WI38 (cell line): ENCODE measurements around the gene YOD1.

ENCODE experiments used
- H3K4me3 ChIP-seq: 2 replicates; pipeline ENCODE4 v1.5.1; 2011; ENCODE audit warnings: low read depth, mild to moderate bottlenecking, control low read depth, low read length
- TF ChIP-seq, protein P1 (sequence below): IDR thresholded peaks from 2 replicates; pipeline ENCODE4 v1.5.1; 2012; ENCODE audit warnings: low read depth, mild to moderate bottlenecking, control low read depth, low read length

Gene YOD1

DNA sequence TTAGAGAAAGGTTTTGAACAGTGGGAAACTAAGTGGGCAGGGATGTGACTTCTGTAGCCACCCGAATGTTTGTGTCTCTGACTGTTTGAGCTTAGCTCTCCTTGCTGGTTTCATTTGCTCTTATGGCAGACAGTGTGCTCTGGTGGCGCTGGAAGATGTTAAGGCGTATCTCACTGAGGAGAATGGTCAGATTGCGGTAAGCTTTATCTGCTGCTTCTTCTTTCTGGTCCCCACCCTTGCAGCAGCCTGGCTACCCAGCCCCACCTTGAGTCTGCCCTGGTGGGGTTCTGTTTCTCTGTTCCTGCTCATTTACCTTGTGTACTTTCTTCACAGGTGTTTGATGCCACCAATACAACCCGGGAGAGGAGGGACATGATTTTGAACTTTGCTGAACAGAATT is 12.0 kb upstream of the YOD1 start:
- TF ChIP-seq, protein P1, sequence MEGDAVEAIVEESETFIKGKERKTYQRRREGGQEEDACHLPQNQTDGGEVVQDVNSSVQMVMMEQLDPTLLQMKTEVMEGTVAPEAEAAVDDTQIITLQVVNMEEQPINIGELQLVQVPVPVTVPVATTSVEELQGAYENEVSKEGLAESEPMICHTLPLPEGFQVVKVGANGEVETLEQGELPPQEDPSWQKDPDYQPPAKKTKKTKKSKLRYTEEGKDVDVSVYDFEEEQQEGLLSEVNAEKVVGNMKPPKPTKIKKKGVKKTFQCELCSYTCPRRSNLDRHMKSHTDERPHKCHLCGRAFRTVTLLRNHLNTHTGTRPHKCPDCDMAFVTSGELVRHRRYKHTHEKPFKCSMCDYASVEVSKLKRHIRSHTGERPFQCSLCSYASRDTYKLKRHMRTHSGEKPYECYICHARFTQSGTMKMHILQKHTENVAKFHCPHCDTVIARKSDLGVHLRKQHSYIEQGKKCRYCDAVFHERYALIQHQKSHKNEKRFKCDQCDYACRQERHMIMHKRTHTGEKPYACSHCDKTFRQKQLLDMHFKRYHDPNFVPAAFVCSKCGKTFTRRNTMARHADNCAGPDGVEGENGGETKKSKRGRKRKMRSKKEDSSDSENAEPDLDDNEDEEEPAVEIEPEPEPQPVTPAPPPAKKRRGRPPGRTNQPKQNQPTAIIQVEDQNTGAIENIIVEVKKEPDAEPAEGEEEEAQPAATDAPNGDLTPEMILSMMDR, result no peak

DNA sequence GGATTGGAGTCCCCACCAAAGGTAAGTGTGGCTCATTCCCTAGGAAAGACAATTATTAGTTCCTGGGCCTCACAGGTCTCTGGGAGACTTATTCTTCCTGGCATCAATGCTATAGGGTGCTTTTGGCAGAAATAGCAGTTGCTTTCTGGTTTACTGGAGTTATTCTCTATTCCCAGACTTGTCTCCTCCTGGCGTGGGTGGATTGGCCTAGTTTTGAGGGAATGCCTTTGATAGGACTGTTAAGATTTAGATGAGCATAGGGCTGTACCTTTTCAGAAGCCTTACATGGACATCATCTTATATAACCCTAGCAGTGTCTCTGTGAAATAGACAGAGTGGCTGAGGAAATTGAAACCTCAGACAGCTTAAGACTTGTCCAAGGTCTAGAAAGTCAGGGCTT is 11.1 kb upstream of the YOD1 start:
- TF ChIP-seq, protein P1, result no peak
- no peak overlapping the region for H3K4me3 ChIP-seq

More for the DNA sequence above, 12.0 kb upstream of the YOD1 start:
- no peak overlapping the region for H3K4me3 ChIP-seq

DNA sequence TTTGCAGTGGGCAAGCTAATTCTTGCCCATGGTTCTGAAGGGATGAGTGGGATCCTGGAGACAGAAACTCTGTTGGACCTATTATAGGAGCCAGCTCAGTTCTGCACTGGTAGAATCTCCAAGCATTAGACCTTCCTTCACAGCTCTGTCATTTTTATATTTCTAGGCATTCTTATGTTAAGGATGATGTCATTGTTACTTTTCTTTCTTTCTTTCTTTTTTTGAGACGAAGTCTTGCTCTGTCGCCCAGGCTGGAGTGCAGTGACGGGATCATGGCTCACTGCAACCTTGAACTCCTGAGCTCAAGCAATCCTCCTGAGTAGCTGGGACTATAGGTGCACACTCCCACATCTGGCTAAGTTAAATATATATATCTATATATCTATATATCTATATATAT is 9.6 kb upstream of the YOD1 start:
- H3K4me3 ChIP-seq, result no peak overlapping the region
- TF ChIP-seq, protein P1, result no peak

DNA sequence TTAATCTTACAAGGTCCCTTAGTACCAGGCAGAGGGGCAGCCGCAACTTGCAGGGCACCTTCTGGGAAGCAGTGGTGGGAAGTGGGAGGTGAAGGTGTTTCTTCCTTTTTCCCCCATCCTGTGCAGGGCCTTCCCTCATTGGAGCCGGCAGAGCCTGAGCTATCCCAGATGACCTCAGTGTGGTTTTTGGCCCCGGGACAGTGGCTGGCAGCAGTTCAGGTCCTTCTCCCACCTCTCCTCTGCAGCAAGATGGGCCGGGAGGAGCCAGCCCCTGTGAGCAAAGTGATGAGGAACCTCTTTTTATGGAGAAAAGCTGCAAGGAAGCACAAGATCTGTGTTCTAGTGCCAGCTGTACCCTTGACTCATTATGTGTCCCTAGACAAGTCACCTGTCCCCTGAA is 8.9 kb upstream of the YOD1 start:
- H3K4me3 ChIP-seq, result no peak overlapping the region
- TF ChIP-seq, protein P1, result no peak

DNA sequence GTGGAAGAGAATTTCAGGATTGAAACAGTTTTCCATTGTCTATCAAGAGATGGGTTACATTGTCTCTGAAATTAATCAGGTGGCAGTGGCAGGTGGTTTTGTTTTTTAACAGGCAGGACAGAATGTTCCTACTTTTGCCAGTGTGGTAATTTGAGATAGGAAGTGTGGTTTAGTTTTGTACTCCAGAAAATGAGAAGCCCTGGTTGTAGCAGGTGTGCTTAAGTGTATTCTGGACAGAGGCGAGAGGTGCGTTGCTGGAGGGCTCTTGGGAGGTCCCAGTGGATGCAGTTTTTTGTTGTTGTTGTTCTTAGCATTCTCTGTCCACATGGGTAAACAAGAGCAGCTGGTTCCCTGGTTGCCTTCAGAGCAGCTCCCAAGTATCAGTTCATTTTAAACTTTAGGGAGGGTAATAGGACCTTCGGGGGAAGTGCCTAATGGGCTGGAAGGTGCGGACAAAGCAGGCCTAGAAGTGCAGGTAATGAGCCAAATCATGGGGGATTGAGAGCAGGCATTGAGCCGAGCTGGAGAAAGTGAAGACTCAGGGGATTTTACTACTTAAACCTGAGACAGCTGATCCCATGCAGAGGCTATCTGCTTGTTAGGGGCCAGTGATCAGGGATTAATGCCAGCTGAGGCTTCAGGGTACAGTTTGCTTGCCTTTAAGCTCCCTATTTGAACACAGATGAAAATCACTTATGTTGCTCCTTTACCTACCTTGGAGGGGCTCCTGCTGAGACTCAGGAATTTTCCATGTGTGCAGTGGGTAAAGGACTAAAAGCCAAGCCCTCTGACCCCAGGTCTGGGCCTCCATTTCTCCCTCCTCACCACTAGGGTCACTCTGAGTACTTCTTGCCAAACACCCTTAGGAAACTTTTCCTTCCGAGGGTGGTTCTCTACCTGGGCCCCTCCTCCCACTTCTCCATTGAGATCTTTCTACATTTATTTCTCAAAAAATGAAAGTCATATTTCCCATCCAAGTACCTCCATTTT is 8.2 kb upstream of the YOD1 start:
- TF ChIP-seq, protein P1, result no peak
- H3K4me3 ChIP-seq, result no peak overlapping the region

DNA sequence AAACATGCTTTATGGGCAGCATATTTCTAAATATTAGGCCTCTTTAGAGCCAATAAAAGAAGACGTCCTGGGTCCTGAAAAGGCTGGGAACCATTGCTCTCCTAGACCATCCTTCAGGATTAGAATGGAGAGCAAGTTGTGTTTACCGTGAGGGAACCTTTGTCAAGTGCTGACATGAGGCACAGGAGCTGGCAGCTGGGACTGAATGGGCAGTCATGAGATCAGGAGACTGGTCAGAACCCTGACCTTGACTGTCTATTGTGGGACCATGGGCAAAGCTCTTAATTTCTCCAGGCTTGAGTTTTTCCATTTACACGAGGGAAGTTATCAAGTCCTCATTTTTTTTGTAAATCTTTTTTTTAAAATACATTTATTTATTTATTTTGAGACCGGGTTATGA is 7.2 kb upstream of the YOD1 start:
- TF ChIP-seq, protein P1, result no peak
- H3K4me3 ChIP-seq, result no peak overlapping the region

DNA sequence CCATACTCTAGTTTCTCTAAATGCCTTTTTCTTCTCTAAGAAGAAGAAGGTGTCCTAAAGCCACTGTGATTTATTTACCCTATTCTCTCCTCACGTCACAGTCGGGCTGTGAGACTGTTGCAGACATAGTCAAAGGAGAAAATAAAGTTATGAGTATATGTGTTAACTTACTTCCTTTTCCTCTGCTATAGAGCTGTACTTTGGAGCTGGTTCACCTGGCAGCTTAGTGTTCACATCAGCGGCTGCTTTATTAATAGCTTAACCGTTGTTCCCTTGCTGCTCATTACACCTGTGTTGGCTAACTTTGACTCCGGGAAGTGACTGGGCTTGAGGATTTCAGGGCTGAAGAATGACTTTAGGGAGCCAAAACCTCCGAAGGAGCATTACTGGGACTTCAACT is 5.7 kb upstream of the YOD1 start:
- TF ChIP-seq, protein P1, result no peak
- no peak overlapping the region for H3K4me3 ChIP-seq
